ENCODE measurements around the gene GCSH. TPM values are rescaled to one million over a fixed set of nuclear protein-coding genes. Genes with fewer than 3 reads are reported as not detected.
"Not testable (repeated sequence)": the region's sequence is repeated elsewhere in the genome, so short reads cannot be mapped to it uniquely, and the experiment has no call there.

Gene GCSH
- total RNA-seq, 4 donors from 2014 or later = 12.6 to 20.8 (median 16.6) TPM

GRCh38 chr16:81117436-81117835 lies 21.2 kb upstream of the GCSH start:
- Histone ChIP-seq H3K4me3 (no peak overlapping the region), H3K27me3 (peaks cover 0 to 13% (median 0%) of the 10 kb centered on the region in 4 donors), H3K4me1 (no peaks in the 10 kb centered on the region), H3K27ac (replicated peaks in 1 of 4) (no peak overlapping the region), H3K36me3 (no peaks in the 10 kb centered on the region), H3K9me3 (no peaks in the 10 kb centered on the region)
- WGBS = 55% methylated on average over 3 of the region's 11 CpGs
- intact Hi-C loops (cut with DNase I) = no loop called here
- no peak for DNase-seq (ENCODE audit: extremely low spot score)
- TF ChIP-seq CTCF (IDR thresholded peaks at IDR 0.05) (no peak), POLR2AphosphoS5 (IDR thresholded peaks at IDR 0.05) (no peak), POLR2A (IDR thresholded peaks at IDR 0.05; ENCODE audit: low read depth) (no peak), EP300 (IDR thresholded peaks at IDR 0.05) (no peak)

GRCh38 chr16:81116285-81116684 lies 20.1 kb upstream of the GCSH start:
- Histone ChIP-seq H3K36me3 (no peaks in the 10 kb centered on the region), H3K27ac (replicated peaks in 1 of 4) (no peak overlapping the region), H3K4me3 (no peak overlapping the region), H3K27me3 (peaks cover 0 to 13% (median 0%) of the 10 kb centered on the region in 4 donors), H3K4me1 (no peaks in the 10 kb centered on the region), H3K9me3 (no peaks in the 10 kb centered on the region)
- 72% methylated on average over 3 of the region's 9 CpGs for WGBS
- TF ChIP-seq POLR2A (IDR thresholded peaks at IDR 0.05; ENCODE audit: low read depth) = no peak
- TF ChIP-seq POLR2AphosphoS5 (IDR thresholded peaks at IDR 0.05) = no peak
- no peak for TF ChIP-seq EP300 (IDR thresholded peaks at IDR 0.05)
- no peak for TF ChIP-seq CTCF (IDR thresholded peaks at IDR 0.05)
- DNase-seq (ENCODE audit: extremely low spot score) = no peak
- intact Hi-C loops (cut with DNase I) = no loop called here

- Histone ChIP-seq H3K9me3 (no peaks in the 10 kb centered on the region), H3K4me3 (no peak overlapping the region), H3K27me3 (peaks cover 0 to 8% (median 0%) of the 10 kb centered on the region in 4 donors), H3K4me1 (no peaks in the 10 kb centered on the region), H3K36me3 (no peaks in the 10 kb centered on the region), H3K27ac (replicated peaks in 1 of 4) (no peak overlapping the region)
- TF ChIP-seq CTCF (IDR thresholded peaks at IDR 0.05) = no peak
- TF ChIP-seq POLR2A (IDR thresholded peaks at IDR 0.05; ENCODE audit: low read depth) = no peak
- no peak for TF ChIP-seq POLR2AphosphoS5 (IDR thresholded peaks at IDR 0.05)
- TF ChIP-seq EP300 (IDR thresholded peaks at IDR 0.05) = no peak
- no peak for DNase-seq (ENCODE audit: extremely low spot score)
- intact Hi-C loops (cut with DNase I) = no loop called here
- 98% methylated on average over 4 of the region's 4 CpGs for WGBS
Measured at GRCh38 chr16:81112453-81112852, 16.3 kb upstream of the GCSH start.

GRCh38 chr16:81109274-81109673 lies 13.1 kb upstream of the GCSH start:
- DNase-seq (ENCODE audit: extremely low spot score); H3K4me1 ChIP-seq; intact Hi-C loops (cut with DNase I); H3K4me3 ChIP-seq; H3K27me3 ChIP-seq; H3K27ac ChIP-seq (replicated peaks in 1 of 4); H3K36me3 ChIP-seq; H3K9me3 ChIP-seq: not testable (repeated sequence)
- WGBS = 89% methylated on average over 6 of the region's 6 CpGs

GRCh38 chr16:81107511-81107910 lies 11.3 kb upstream of the GCSH start:
- H3K27me3 ChIP-seq = no peaks in the 10 kb centered on the region
- no peaks in the 10 kb centered on the region for H3K9me3 ChIP-seq
- H3K27ac ChIP-seq (replicated peaks in 1 of 4) = no peak overlapping the region
- H3K4me3 ChIP-seq = no peak overlapping the region
- WGBS = 79% methylated on average over 11 of the region's 11 CpGs
- TF ChIP-seq CTCF (IDR thresholded peaks at IDR 0.05) (no peak), POLR2A (IDR thresholded peaks at IDR 0.05; ENCODE audit: low read depth) (no peak), EP300 (IDR thresholded peaks at IDR 0.05) (no peak), POLR2AphosphoS5 (IDR thresholded peaks at IDR 0.05) (no peak)
- no peak for DNase-seq (ENCODE audit: extremely low spot score)
- H3K36me3 ChIP-seq = no peaks in the 10 kb centered on the region
- H3K4me1 ChIP-seq = no peaks in the 10 kb centered on the region
- intact Hi-C loops (cut with DNase I) = no loop called here

Data from esophagus muscularis mucosa (tissue), 4 donors.